ENCODE results near the gene ZC2HC1C. TPM values are rescaled to one million over a fixed set of nuclear protein-coding genes. Genes with fewer than 3 reads are reported as not detected.

The ZC2HC1C gene
- total RNA-seq, 1 experiment from 2014 or later, result 1.3 TPM

GRCh38 chr14:75040959-75041358, 28.5 kb upstream of the ZC2HC1C start:
- no TSS peak for BruUV-seq (replicated peaks)
- ChIA-PET CTCF (no interaction called here), POLR2A (interaction anchor here (1.0 to 1.5 kb wide), 2 partner anchors 9 to 38 kb away, joined by 4 to 5 read pairs; partner anchors contain the start of gene EIF2B2)
- Mint-ChIP-seq H3K4me1 (ENCODE audit: insufficient read depth, unreplicated experiment) (peaks cover 15% of the 10 kb centered on the region), H3K9me3 (ENCODE audit: unreplicated experiment) (no peaks in the 10 kb centered on the region), H3K27me3 (ENCODE audit: insufficient read depth, unreplicated experiment) (no peaks in the 10 kb centered on the region), H3K27ac (ENCODE audit: low read depth, unreplicated experiment) (no peak overlapping the region), H3K4me3 (ENCODE audit: unreplicated experiment) (no peak overlapping the region), H3K36me3 (ENCODE audit: insufficient read depth, unreplicated experiment) (peaks cover 71% of the 10 kb centered on the region)
- no peak for TF ChIP-seq CTCF (IDR thresholded peaks at IDR 0.05; ENCODE audit: unreplicated experiment)
- intact Hi-C loops (cut with micrococcal nuclease), result no loop called here
- no peak for DNase-seq (ENCODE audit: unreplicated experiment)

GRCh38 chr14:75041613-75042012, 27.8 kb upstream of the ZC2HC1C start:
- no peak overlapping the region for H3K4me3 Mint-ChIP-seq (ENCODE audit: unreplicated experiment)
- intact Hi-C loops (cut with micrococcal nuclease), result no loop called here
- ChIA-PET CTCF (no interaction called here), POLR2A (no interaction called here)
- H3K27me3 Mint-ChIP-seq (ENCODE audit: insufficient read depth, unreplicated experiment), result no peaks in the 10 kb centered on the region
- no TSS peak for BruUV-seq (replicated peaks)
- peaks cover 15% of the 10 kb centered on the region for H3K4me1 Mint-ChIP-seq (ENCODE audit: insufficient read depth, unreplicated experiment)
- H3K27ac Mint-ChIP-seq (ENCODE audit: low read depth, unreplicated experiment), result no peak overlapping the region
- peaks cover 67% of the 10 kb centered on the region for H3K36me3 Mint-ChIP-seq (ENCODE audit: insufficient read depth, unreplicated experiment)
- no peaks in the 10 kb centered on the region for H3K9me3 Mint-ChIP-seq (ENCODE audit: unreplicated experiment)
- TF ChIP-seq CTCF (IDR thresholded peaks at IDR 0.05; ENCODE audit: unreplicated experiment), result no peak
- DNase-seq (ENCODE audit: unreplicated experiment), result no peak

GRCh38 chr14:75042035-75042434, 27.4 kb upstream of the ZC2HC1C start:
- CTCF ChIA-PET, result no interaction called here
- no peaks in the 10 kb centered on the region for H3K27me3 Mint-ChIP-seq (ENCODE audit: insufficient read depth, unreplicated experiment)
- DNase-seq (ENCODE audit: unreplicated experiment), result no peak
- no peaks in the 10 kb centered on the region for H3K9me3 Mint-ChIP-seq (ENCODE audit: unreplicated experiment)
- no peak for TF ChIP-seq CTCF (IDR thresholded peaks at IDR 0.05; ENCODE audit: unreplicated experiment)
- no peak overlapping the region for H3K4me3 Mint-ChIP-seq (ENCODE audit: unreplicated experiment)
- H3K27ac Mint-ChIP-seq (ENCODE audit: low read depth, unreplicated experiment), result no peak overlapping the region
- H3K36me3 Mint-ChIP-seq (ENCODE audit: insufficient read depth, unreplicated experiment), result peaks cover 62% of the 10 kb centered on the region
- BruUV-seq (replicated peaks), result no TSS peak
- POLR2A ChIA-PET, result no interaction called here
- intact Hi-C loops (cut with micrococcal nuclease), result no loop called here
- H3K4me1 Mint-ChIP-seq (ENCODE audit: insufficient read depth, unreplicated experiment), result peaks cover 15% of the 10 kb centered on the region

GRCh38 chr14:75044322-75044721, 25.1 kb upstream of the ZC2HC1C start:
- Mint-ChIP-seq H3K27ac (ENCODE audit: low read depth, unreplicated experiment) (peak overlapping the region; percentile 59), H3K9me3 (ENCODE audit: unreplicated experiment) (no peaks in the 10 kb centered on the region), H3K4me3 (ENCODE audit: unreplicated experiment) (no peak overlapping the region), H3K27me3 (ENCODE audit: insufficient read depth, unreplicated experiment) (no peaks in the 10 kb centered on the region), H3K4me1 (ENCODE audit: insufficient read depth, unreplicated experiment) (peaks cover 18% of the 10 kb centered on the region), H3K36me3 (ENCODE audit: insufficient read depth, unreplicated experiment) (peaks cover 44% of the 10 kb centered on the region)
- CTCF ChIA-PET, result interaction anchor here (1.1 to 1.5 kb wide), 2 partner anchors 99 to 184 kb away, joined by 4 to 7 read pairs; no protein-coding TSS in a partner anchor
- BruUV-seq (replicated peaks), result no TSS peak
- peak; percentile 60 for DNase-seq (ENCODE audit: unreplicated experiment)
- TF ChIP-seq CTCF (IDR thresholded peaks at IDR 0.05; ENCODE audit: unreplicated experiment), result no peak
- intact Hi-C loops (cut with micrococcal nuclease), result no loop called here
- POLR2A ChIA-PET, result interaction anchor here (0.8 to 2.0 kb wide), 4 partner anchors 8 to 41 kb away, joined by 3 to 7 read pairs (median 4); partner anchors contain the start of genes EIF2B2 and ZC2HC1C

All from MCF 10A (cell line).